ENCODE results near the gene MYO1F. TPM values are rescaled to one million over a fixed set of nuclear protein-coding genes. Genes with fewer than 3 reads are reported as not detected.
"Not testable (repeated sequence)": the region's sequence is repeated elsewhere in the genome, so short reads cannot be mapped to it uniquely, and the experiment has no call there.

MYO1F gene
- total RNA-seq, 2 donors from 2014 or later: 2.0 to 8.0 TPM

DNA sequence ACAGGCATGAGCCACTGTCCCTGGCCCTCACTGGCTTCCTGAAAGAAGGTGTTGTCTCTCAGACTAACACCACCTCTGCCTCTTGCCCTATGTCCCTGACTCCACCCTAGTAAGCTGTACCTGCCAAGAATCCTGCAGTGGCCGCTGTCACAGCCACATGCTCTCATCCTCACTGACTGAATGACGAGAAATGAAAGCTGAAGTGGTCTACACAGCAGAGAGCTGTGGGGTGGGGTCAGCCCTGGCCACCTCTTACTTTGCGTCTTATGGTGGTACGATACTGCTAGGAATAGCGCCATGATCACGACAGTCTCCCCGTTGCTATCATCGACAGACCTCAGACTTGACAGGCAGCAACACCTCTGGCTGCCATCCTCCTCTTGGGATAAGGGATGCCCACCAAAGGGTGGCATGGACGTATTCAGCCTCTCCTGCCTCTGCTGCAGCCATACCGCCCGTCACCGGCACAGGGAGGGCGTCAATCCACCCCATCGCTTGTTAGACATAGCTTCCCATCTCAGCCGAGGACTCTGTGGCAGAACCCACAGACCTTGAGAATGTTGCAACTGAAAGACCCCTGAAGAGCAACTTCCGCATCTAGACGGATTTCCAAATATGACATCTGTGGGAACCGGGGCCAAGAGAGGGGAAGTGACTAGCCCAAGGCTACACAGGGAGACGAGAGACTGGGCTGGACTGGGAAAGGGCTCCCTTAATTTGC, 809 bp downstream of the MYO1F start:
- Histone ChIP-seq H3K27ac (peak overlapping the region in 1 of 4 donors; percentile 49), H3K27me3 (peaks cover 0 to 8% of the 10 kb centered on the region in 2 donors), H3K9me3 (no peaks in the 10 kb centered on the region), H3K36me3 (replicated peaks in 1 of 2; ENCODE audit: insufficient read depth in 1 of 2, low read depth in 2 of 2) (no peaks in the 10 kb centered on the region), H3K4me1 (peaks cover 6% of the 10 kb centered on the region), H3K4me3 (no peak overlapping the region)
- intact Hi-C loops (cut with DNase I): loop anchor here (10.0 kb wide), 1 partner anchor 222 kb away; no protein-coding TSS in a partner anchor
- DNase-seq (peak in 1 of 4 donors; percentile 62), ATAC-seq (no peak)
- WGBS, 2 donors: 37 to 39% methylated on average over 9 to 19 of the region's 19 CpGs
- TF ChIP-seq, protein P1, sequence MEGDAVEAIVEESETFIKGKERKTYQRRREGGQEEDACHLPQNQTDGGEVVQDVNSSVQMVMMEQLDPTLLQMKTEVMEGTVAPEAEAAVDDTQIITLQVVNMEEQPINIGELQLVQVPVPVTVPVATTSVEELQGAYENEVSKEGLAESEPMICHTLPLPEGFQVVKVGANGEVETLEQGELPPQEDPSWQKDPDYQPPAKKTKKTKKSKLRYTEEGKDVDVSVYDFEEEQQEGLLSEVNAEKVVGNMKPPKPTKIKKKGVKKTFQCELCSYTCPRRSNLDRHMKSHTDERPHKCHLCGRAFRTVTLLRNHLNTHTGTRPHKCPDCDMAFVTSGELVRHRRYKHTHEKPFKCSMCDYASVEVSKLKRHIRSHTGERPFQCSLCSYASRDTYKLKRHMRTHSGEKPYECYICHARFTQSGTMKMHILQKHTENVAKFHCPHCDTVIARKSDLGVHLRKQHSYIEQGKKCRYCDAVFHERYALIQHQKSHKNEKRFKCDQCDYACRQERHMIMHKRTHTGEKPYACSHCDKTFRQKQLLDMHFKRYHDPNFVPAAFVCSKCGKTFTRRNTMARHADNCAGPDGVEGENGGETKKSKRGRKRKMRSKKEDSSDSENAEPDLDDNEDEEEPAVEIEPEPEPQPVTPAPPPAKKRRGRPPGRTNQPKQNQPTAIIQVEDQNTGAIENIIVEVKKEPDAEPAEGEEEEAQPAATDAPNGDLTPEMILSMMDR (IDR thresholded peaks at IDR 0.05): no peak
- peak in 1 of 3 donors; percentile 20 for TF ChIP-seq POLR2A (IDR thresholded peaks at IDR 0.05)

DNA sequence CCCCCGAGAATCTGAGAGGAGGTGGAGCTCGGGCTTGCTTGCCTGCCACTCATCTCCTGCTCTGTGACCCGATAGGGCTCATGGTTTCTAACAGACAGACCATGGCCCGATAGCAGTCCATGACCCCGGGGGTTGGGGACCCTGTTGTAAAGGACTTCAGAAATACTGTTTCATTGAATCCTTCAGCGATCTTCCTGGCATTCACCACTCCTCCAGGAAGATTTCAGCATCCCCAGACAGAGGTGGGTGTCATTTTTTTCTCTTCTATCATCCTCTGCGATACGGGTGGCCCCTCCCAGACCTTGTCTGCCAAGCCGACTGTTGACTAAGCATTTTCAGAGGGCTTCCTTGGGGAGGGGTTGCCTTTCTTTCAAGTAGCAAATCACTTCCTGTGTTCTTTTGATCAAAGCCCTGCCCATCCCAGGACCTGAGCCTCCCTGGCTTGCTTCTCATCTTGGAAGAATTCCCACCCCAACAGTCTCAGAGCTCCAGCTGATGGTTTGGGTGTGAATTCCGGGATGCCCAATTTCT, 1.7 kb downstream of the MYO1F start:
- whole genome bisulfite sequencing, 2 donors: 16 to 19% methylated on average over 9 to 10 of the region's 10 CpGs
- H3K4me3 ChIP-seq: no peak overlapping the region
- peaks cover 2% of the 10 kb centered on the region for H3K4me1 ChIP-seq
- H3K36me3 ChIP-seq (replicated peaks in 1 of 2; ENCODE audit: insufficient read depth in 1 of 2, low read depth in 2 of 2): no peaks in the 10 kb centered on the region
- H3K27ac ChIP-seq: no peak overlapping the region
- H3K9me3 ChIP-seq: no peaks in the 10 kb centered on the region
- intact Hi-C loops (cut with DNase I): loop anchor here (10.0 kb wide), 1 partner anchor 221 kb away; no protein-coding TSS in a partner anchor
- DNase-seq (no peak), ATAC-seq (no peak)
- peaks cover 0 to 8% of the 10 kb centered on the region in 2 donors for H3K27me3 ChIP-seq
- TF ChIP-seq, protein P1 (IDR thresholded peaks at IDR 0.05): no peak
- no peak for TF ChIP-seq POLR2A (IDR thresholded peaks at IDR 0.05)

DNA sequence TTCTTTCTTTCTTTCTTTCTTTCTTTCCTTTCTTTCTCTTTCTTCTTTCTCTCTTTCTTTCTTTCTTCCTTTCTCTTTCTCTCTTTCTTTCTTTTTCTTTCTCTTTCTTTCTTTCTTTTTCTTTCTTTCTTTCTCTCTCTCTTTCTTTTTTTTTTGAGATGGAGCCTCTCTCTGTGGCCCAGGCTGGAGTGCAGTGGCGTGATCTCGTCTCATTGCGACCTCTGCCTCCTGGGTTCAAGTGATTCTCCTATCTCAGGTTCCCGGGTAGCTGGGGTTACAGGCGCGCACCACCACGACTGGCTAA, 2.7 kb downstream of the MYO1F start:
- H3K4me1 ChIP-seq; H3K9me3 ChIP-seq; DNase-seq; H3K27me3 ChIP-seq; H3K4me3 ChIP-seq; H3K36me3 ChIP-seq (replicated peaks in 1 of 2; ENCODE audit: insufficient read depth in 1 of 2, low read depth in 2 of 2); H3K27ac ChIP-seq; ATAC-seq: not testable (repeated sequence)
- WGBS, 2 donors: 85 to 91% methylated on average over 7 of the region's 7 CpGs
- intact Hi-C loops (cut with DNase I): loop anchor here (10.0 kb wide), 1 partner anchor 220 kb away; no protein-coding TSS in a partner anchor

DNA sequence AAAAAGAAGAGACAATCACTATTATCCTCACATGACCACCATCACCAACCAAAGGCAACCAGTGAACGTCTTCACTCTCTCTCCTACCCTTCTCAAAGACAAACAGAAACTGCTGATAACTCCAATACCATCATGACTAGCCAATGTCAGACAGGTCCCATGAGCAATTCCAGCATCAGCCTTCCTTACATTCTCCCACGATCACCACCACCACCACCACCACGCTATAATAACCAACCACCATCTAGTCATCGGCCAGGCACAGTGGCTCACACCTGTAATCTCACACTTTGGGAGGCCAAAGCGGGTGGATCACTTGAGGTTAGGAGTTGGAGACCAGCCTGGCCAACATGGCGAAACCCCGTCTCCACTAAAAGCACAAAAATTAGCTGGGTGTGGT, 3.9 kb downstream of the MYO1F start:
- intact Hi-C loops (cut with DNase I): loop anchor here (10.0 kb wide), 1 partner anchor 219 kb away; no protein-coding TSS in a partner anchor
- 63 to 70% methylated on average over 5 to 7 of the region's 7 CpGs for WGBS, 2 donors
- no peaks in the 10 kb centered on the region for H3K36me3 ChIP-seq (replicated peaks in 1 of 2; ENCODE audit: insufficient read depth in 1 of 2, low read depth in 2 of 2)
- DNase-seq (no peak), ATAC-seq (no peak)
- TF ChIP-seq, protein P1 (IDR thresholded peaks at IDR 0.05): no peak
- TF ChIP-seq POLR2A (IDR thresholded peaks at IDR 0.05): no peak
- H3K9me3 ChIP-seq: no peaks in the 10 kb centered on the region
- H3K27ac ChIP-seq: no peak overlapping the region
- H3K4me3 ChIP-seq: no peak overlapping the region
- H3K4me1 ChIP-seq: no peaks in the 10 kb centered on the region
- H3K27me3 ChIP-seq: peaks cover 0 to 3% of the 10 kb centered on the region in 2 donors

DNA sequence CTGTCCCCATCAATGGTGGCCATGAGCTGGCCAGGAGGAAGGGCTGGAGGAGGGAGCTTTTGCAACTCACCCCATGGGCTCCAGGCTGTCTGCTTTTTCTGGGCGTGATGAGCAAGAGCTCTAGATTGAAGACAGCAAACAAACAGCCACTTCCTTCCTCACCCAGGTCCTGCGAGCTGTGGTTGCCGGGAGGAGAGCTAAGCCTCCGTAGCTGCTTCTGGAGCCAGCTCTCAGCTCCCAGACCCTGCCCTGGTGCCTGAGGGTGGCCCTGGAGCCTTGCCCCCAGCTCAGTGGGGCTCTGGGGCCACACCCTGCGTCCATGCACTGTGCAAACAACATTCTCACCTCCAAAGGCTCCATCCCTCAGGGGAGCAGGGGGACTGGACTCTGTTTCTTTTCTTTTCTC, 6.2 kb downstream of the MYO1F start:
- intact Hi-C loops (cut with DNase I): loop anchor here (10.0 kb wide), 1 partner anchor 216 kb away; no protein-coding TSS in a partner anchor
- DNase-seq: peak in 1 of 4 donors; percentile 63
- Histone ChIP-seq H3K36me3 (replicated peaks in 1 of 2; ENCODE audit: insufficient read depth in 1 of 2, low read depth in 2 of 2) (no peaks in the 10 kb centered on the region), H3K27me3 (no peaks in the 10 kb centered on the region), H3K4me1 (no peaks in the 10 kb centered on the region), H3K9me3 (no peaks in the 10 kb centered on the region), H3K4me3 (no peak overlapping the region), H3K27ac (peak overlapping the region in 1 of 4 donors; percentile 58)
- TF ChIP-seq, protein P1 (IDR thresholded peaks at IDR 0.05): no peak
- no peak for TF ChIP-seq POLR2A (IDR thresholded peaks at IDR 0.05)
- 15 to 33% methylated on average over 3 to 5 of the region's 5 CpGs for WGBS, 2 donors
- no peak for ATAC-seq
